Neuronal stem cell (in vitro differentiated cells): Measurements from ENCODE around the gene LRRC27.

ENCODE experiments used
- DNase-seq: peaks from one replicate; pipeline ENCODE4 v3.0.0-alpha.2; 2013; ENCODE audit warnings: low spot score
- H2AFZ ChIP-seq: one replicate; pipeline ENCODE4 v1.6.1; 2013; ENCODE audit warnings: mild to moderate bottlenecking, low read length, inconsistent platforms
- H2AK5ac ChIP-seq: 2 replicates; pipeline ENCODE4 v1.6.1; 2013; ENCODE audit warnings: low read depth, mild to moderate bottlenecking, inconsistent platforms, low read length, moderate library complexity, mixed read lengths
- H2BK120ac ChIP-seq: 2 replicates; pipeline ENCODE4 v1.6.1; 2013; ENCODE audit warnings: low read depth, mild to moderate bottlenecking, inconsistent platforms, low read length, moderate library complexity, mixed read lengths
- H2BK12ac ChIP-seq: one replicate; pipeline ENCODE4 v1.6.1; 2013; ENCODE audit warnings: low read length, inconsistent platforms
- H2BK15ac ChIP-seq: 2 replicates; pipeline ENCODE4 v1.6.1; 2013; ENCODE audit warnings: mild to moderate bottlenecking, low read length, inconsistent platforms, mixed read lengths
- H2BK5ac ChIP-seq: one replicate; pipeline ENCODE4 v1.6.1; 2013; ENCODE audit warnings: inconsistent platforms, mild to moderate bottlenecking, low read length, moderate library complexity
- H3K14ac ChIP-seq: one replicate; pipeline ENCODE4 v1.6.1; 2013; ENCODE audit warnings: low read length, inconsistent platforms
- H3K18ac ChIP-seq: 2 replicates; pipeline ENCODE4 v1.6.1; 2013; ENCODE audit warnings: low read length, inconsistent platforms
- H3K23ac ChIP-seq: 2 replicates; pipeline ENCODE4 v1.6.1; 2013; ENCODE audit warnings: low read depth, mild to moderate bottlenecking, mixed read lengths, low read length, inconsistent platforms; ENCODE audit not compliant: poor library complexity
- H3K27ac ChIP-seq: replicated peaks from 3 replicates; pipeline ENCODE4 v1.5.1; 2013; ENCODE audit warnings: low read length, inconsistent platforms
- H3K27me3 ChIP-seq, 3 experiments: 2 replicates each; pipeline ENCODE4 v1.6.1; 2013; ENCODE audit warnings: low read length in 3 of 3, mild to moderate bottlenecking in 2 of 3, inconsistent platforms in 1 of 3, low read depth in 1 of 3, mixed read lengths in 1 of 3, moderate library complexity in 1 of 3; ENCODE audit not compliant: control insufficient read depth in 3 of 3, insufficient read depth in 3 of 3
- H3K36me3 ChIP-seq, 2 donors: replicated peaks in 1 of 2; 2 replicates each; pipeline ENCODE4 v1.6.1; 2013; ENCODE audit warnings: low read length in 2 of 2; ENCODE audit not compliant: control insufficient read depth in 2 of 2, insufficient read depth in 2 of 2
- H3K4ac ChIP-seq: 2 replicates; pipeline ENCODE4 v1.6.1; 2013; ENCODE audit warnings: inconsistent platforms, mild to moderate bottlenecking, low read length, moderate library complexity
- H3K4me1 ChIP-seq, 2 donors: 1 replicate in 1 of 2; 2 replicates in 1 of 2; pipeline ENCODE4 v1.6.1; 2013; ENCODE audit warnings: low read length in 2 of 2, low read depth in 1 of 2; ENCODE audit not compliant: control insufficient read depth in 2 of 2, insufficient read depth in 1 of 2
- H3K4me2 ChIP-seq: one replicate; pipeline ENCODE4 v1.6.1; 2013; ENCODE audit warnings: mild to moderate bottlenecking, low read length, inconsistent platforms; ENCODE audit not compliant: insufficient read depth, poor library complexity, severe bottlenecking
- H3K4me3 ChIP-seq, 2 donors: 2 replicates each; pipeline ENCODE4 v1.5.1; 2013; ENCODE audit warnings: low read length in 2 of 2, mild to moderate bottlenecking in 2 of 2, inconsistent platforms in 1 of 2, moderate library complexity in 1 of 2
- H3K79me1 ChIP-seq: one replicate; pipeline ENCODE4 v1.6.1; 2013; ENCODE audit warnings: low read depth, mild to moderate bottlenecking, inconsistent platforms, low read length, moderate library complexity
- H3K9ac ChIP-seq: one replicate; pipeline ENCODE4 v1.6.1; 2013; ENCODE audit warnings: mild to moderate bottlenecking, low read depth, low read length, inconsistent platforms; ENCODE audit not compliant: poor library complexity
- H3K9me3 ChIP-seq, 2 donors: replicated peaks in 1 of 2; 2 replicates each; pipeline versions ENCODE3 to v1.6.1; 2013; ENCODE audit warnings: low read length in 2 of 2, mild to moderate bottlenecking in 2 of 2, inconsistent platforms in 1 of 2, low read depth in 1 of 2, mixed read lengths in 1 of 2, moderate library complexity in 1 of 2; ENCODE audit not compliant: control insufficient read depth in 2 of 2, insufficient read depth in 1 of 2
- H4K8ac ChIP-seq: one replicate; pipeline ENCODE4 v1.6.1; 2013; ENCODE audit warnings: low read depth, mild to moderate bottlenecking, inconsistent platforms, low read length, moderate library complexity
- H4K91ac ChIP-seq: one replicate; pipeline ENCODE4 v1.6.1; 2013; ENCODE audit warnings: low read length, low read depth, mild to moderate bottlenecking, inconsistent platforms; ENCODE audit not compliant: poor library complexity
- WGBS, 2 donors: extraction: QIAGEN DNeasy Blood & Tissue Kit; methylation state at CpG; one replicate each; pipeline ENCODE4 v1.1.7; 2013; ENCODE audit warnings: missing lambda C conversion rate in 2 of 2, mixed read lengths in 1 of 2; ENCODE audit not compliant: insufficient read length in 2 of 2, insufficient replicate concordance in 1 of 2; ENCODE audit errors: extremely low coverage in 2 of 2; 5-methylcytosine and 5-hydroxymethylcytosine counted together

The LRRC27 gene

GRCh38 chr10:132328106-132328505 is 3.9 kb upstream of the LRRC27 start:
- no peak for DNase-seq
- H3K4me3 ChIP-seq: no peak overlapping the region

GRCh38 chr10:132328738-132329137 is 3.3 kb upstream of the LRRC27 start:
- no peak overlapping the region for H3K9ac ChIP-seq
- no peak overlapping the region for H2BK12ac ChIP-seq
- no peak overlapping the region for H2AK5ac ChIP-seq
- peaks cover 7 to 56% of the 10 kb centered on the region in 2 donors for H3K36me3 ChIP-seq
- no peak for DNase-seq
- no peak overlapping the region for H3K18ac ChIP-seq
- no peak overlapping the region for H3K23ac ChIP-seq
- no peak overlapping the region for H4K91ac ChIP-seq
- H2BK120ac ChIP-seq: no peak overlapping the region
- WGBS, 2 donors: no CpG with 5 or more reads among the region's 8 CpGs
- peaks cover 0 to 31% of the 10 kb centered on the region in 2 donors for H3K9me3 ChIP-seq
- H2BK15ac ChIP-seq: no peak overlapping the region
- H3K4me2 ChIP-seq: no peak overlapping the region
- H3K4me3 ChIP-seq: no peak overlapping the region
- H3K27ac ChIP-seq: no peak overlapping the region
- H3K79me1 ChIP-seq: peaks cover 5% of the 10 kb centered on the region
- H3K14ac ChIP-seq: no peak overlapping the region
- no peak overlapping the region for H2BK5ac ChIP-seq
- H4K8ac ChIP-seq: no peak overlapping the region
- no peaks in the 10 kb centered on the region for H3K27me3 ChIP-seq
- no peak overlapping the region for H2AFZ ChIP-seq
- H3K4me1 ChIP-seq: peaks cover 16 to 19% of the 10 kb centered on the region in 2 donors
- H3K4ac ChIP-seq: no peak overlapping the region

More at GRCh38 chr10:132328106-132328505, 3.9 kb upstream of the LRRC27 start:
- Histone ChIP-seq H2BK12ac (no peak overlapping the region), H2BK5ac (no peak overlapping the region), H3K9me3 (peaks cover 0 to 31% of the 10 kb centered on the region in 2 donors), H3K27ac (no peak overlapping the region), H2AK5ac (no peak overlapping the region), H3K14ac (no peak overlapping the region), H3K4me1 (peaks cover 16 to 17% of the 10 kb centered on the region in 2 donors), H3K4ac (no peak overlapping the region), H2AFZ (no peak overlapping the region), H2BK120ac (no peak overlapping the region), H4K8ac (no peak overlapping the region), H3K23ac (no peak overlapping the region), H4K91ac (no peak overlapping the region), H3K4me2 (no peak overlapping the region), H3K36me3 (peaks cover 10 to 62% of the 10 kb centered on the region in 2 donors), H3K18ac (no peak overlapping the region), H3K9ac (no peak overlapping the region), H3K27me3 (no peaks in the 10 kb centered on the region), H3K79me1 (peaks cover 5% of the 10 kb centered on the region), H2BK15ac (no peak overlapping the region)
- no CpG with 5 or more reads among the region's 9 CpGs for WGBS, 2 donors

- H3K4ac ChIP-seq: no peak overlapping the region
- H3K4me1 ChIP-seq: peaks cover 16 to 19% of the 10 kb centered on the region in 2 donors
- H3K27ac ChIP-seq: no peak overlapping the region
- no peak overlapping the region for H4K8ac ChIP-seq
- no peak overlapping the region for H2BK15ac ChIP-seq
- no peaks in the 10 kb centered on the region for H3K27me3 ChIP-seq
- H2BK12ac ChIP-seq: no peak overlapping the region
- H3K18ac ChIP-seq: no peak overlapping the region
- H3K9ac ChIP-seq: peak overlapping the region; percentile 12
- H3K36me3 ChIP-seq: peaks cover 5 to 50% of the 10 kb centered on the region in 2 donors
- H2BK120ac ChIP-seq: no peak overlapping the region
- peaks cover 0 to 31% of the 10 kb centered on the region in 2 donors for H3K9me3 ChIP-seq
- no peak overlapping the region for H4K91ac ChIP-seq
- H2AK5ac ChIP-seq: no peak overlapping the region
- WGBS, 2 donors: no CpG with 5 or more reads among the region's 23 CpGs
- DNase-seq: no peak
- H2AFZ ChIP-seq: no peak overlapping the region
- H3K14ac ChIP-seq: no peak overlapping the region
- peak overlapping the region in 1 of 2 donors; percentile 71 for H3K4me3 ChIP-seq
- H2BK5ac ChIP-seq: no peak overlapping the region
- peaks cover 5% of the 10 kb centered on the region for H3K79me1 ChIP-seq
- no peak overlapping the region for H3K23ac ChIP-seq
- H3K4me2 ChIP-seq: peak overlapping the region; percentile 22
These were observed 2.2 kb upstream of the LRRC27 start for GRCh38 chr10:132329565-132330485.

- no peak overlapping the region for H3K23ac ChIP-seq
- H3K4me2 ChIP-seq: no peak overlapping the region
- no peak overlapping the region for H3K18ac ChIP-seq
- peaks cover 16 to 19% of the 10 kb centered on the region in 2 donors for H3K4me1 ChIP-seq
- no peak overlapping the region for H3K9ac ChIP-seq
- peaks cover 0 to 31% of the 10 kb centered on the region in 2 donors for H3K9me3 ChIP-seq
- peaks cover 5% of the 10 kb centered on the region for H3K79me1 ChIP-seq
- H2AFZ ChIP-seq: no peak overlapping the region
- no peak overlapping the region for H2BK120ac ChIP-seq
- peak overlapping the region in 1 of 2 donors; percentile 71 for H3K4me3 ChIP-seq
- DNase-seq: no peak
- no peak overlapping the region for H4K91ac ChIP-seq
- H2BK5ac ChIP-seq: no peak overlapping the region
- H2BK12ac ChIP-seq: no peak overlapping the region
- no peak overlapping the region for H2BK15ac ChIP-seq
- no peak overlapping the region for H3K14ac ChIP-seq
- no peaks in the 10 kb centered on the region for H3K27me3 ChIP-seq
- H3K4ac ChIP-seq: no peak overlapping the region
- H3K36me3 ChIP-seq: peaks cover 5 to 46% of the 10 kb centered on the region in 2 donors
- WGBS, 2 donors: no CpG with 5 or more reads among the region's 8 CpGs
- H2AK5ac ChIP-seq: no peak overlapping the region
- no peak overlapping the region for H3K27ac ChIP-seq
- H4K8ac ChIP-seq: no peak overlapping the region
These were observed 1.5 kb upstream of the LRRC27 start for GRCh38 chr10:132330486-132330833.
